ENCODE data around the gene HCFC1R1.

DNA sequence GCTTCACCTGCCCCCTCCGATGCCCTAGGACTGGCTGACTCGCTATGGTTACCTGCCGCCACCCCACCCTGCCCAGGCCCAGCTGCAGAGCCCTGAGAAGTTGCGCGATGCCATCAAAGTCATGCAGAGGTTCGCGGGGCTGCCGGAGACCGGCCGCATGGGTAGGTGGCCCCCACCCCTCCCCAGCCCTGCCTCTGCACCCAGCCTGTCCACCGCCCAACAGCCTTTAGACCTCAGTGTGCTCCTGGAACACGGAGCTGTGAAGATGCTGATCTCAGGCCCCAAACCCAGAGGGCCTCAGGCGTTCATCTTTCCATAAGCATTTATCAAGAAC is 23.6 kb upstream of the HCFC1R1 start:
- TF ChIP-seq EZH2 (IDR thresholded peaks at IDR 0.05; ENCODE audit: insufficient read depth, low read length) (no peak), CTCF (IDR thresholded peaks at IDR 0.05; ENCODE audit: insufficient read depth, low read depth, low read length) (no peak)
